NCI-H526 treated with DMSO at 0.1 percent for 48 hours (cell line): ENCODE results near the gene KRT79.

Experiments used
- DNase-seq: peaks from one replicate; lab custom pipeline; 2025; lab: John Stamatoyannopoulos, UW

KRT79 gene

DNA sequence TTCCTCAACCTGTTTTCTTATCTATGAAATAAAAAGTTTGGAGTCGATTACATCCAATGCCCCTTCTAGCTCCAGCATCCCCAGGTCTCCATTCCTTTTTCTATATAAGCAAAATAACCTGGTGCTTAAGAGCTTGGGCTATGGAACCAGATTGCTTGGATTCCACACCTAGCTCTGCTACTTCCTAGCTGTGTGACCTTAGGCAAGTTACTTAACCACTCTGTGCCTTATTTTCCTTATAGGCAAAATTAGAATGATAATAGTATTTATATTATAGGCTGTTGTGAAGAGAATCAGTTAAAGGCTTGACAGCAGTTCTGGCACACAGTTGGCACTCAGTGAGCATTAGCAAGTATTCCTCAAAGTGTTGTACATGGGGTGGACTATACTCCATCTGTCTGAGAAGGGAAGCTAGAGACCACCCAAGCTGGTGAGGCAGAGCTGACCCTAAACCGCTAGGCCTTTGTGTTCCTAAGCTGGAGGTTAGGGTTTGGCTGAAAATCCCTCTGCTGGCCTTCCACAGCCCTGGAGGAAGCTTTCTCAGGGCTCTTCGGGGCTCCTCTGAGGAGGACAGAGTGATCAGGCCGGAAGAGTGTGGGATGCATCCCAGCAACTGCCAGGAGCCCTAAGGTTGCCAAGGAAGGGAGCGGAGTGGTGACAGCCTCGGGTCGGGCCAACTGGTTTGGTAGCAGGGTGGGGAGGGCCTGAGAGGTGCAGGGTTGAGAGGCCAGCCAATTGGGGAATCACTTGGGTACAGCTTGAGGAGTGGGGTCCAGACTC is 14.2 kb downstream of the KRT79 start:
- DNase-seq: no peak

DNA sequence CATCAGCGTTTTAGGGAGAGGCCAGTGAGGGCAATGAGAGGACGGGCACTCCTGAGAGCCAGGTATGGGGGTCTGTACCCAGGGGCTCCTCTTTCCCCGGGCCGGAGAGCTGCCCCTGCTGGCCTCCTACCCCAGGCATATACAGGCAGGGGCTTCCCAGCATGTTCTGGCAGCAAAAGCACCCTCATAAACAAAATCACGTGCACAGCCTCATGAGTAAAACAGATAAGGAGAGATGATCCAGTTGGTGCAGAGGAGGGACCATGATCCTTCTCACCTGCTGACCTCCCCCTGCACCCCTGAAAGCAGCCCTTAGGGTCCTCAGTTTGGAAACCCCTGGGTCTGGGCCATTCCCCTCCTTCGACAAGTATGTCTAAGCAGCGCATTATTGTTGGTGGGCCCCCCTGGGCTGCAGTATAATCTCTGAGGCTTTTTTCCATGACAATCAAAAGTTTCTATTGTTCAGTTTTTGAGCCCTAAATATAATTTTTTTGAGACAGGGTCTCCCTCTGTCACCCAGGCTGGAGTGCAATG is 15.2 kb downstream of the KRT79 start:
- no peak for DNase-seq

- no peak for DNase-seq
Observed at GRCh38 chr12:52818388-52818787, 15.7 kb downstream of the KRT79 start.

- DNase-seq: no peak
Observed at GRCh38 chr12:52817699-52818238, 16.3 kb downstream of the KRT79 start.

GRCh38 chr12:52817003-52817698 is 17.0 kb downstream of the KRT79 start:
- no peak for DNase-seq

GRCh38 chr12:52815676-52816588 is 18.2 kb downstream of the KRT79 start:
- no peak for DNase-seq

DNA sequence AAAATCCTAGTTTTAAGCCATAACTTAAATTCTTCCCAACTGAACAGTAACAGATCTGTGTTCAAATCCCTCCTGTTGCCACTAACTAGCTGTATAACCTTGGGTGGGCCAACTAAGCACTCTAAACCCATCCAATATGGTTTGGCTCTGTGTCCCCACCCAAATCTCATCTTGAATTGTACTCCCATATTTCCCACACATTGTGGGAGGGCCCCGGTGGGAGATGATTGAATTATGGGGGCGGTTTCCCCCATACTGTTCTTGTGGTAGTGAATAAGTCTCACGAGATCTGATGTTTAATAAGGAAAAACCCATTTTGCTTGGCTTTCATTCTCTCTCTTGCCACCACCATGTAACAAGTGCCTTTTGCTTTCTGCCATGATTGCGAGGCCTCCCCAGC is 18.9 kb downstream of the KRT79 start:
- no peak for DNase-seq

DNA sequence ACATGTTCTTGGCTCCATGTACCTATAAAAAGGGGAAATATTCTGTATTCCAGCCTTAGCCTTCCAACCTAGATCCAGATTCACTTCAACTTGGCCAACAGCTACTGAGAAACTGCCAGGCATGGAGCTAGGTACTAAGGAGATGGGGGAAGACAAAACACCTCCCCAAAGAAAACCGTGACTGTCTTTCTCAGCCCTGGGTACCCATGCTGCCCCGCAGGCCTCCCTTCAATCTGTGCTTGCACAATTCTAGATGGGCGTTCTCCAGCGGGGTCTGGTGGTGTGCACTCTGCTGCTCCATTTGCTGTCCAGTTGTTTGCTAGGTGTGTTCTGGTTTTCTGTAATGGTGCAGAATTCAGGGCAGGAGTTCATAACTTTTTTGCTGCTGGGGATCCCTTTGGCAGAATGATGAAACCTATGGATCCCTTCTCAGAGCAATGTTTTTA is 19.4 kb downstream of the KRT79 start:
- DNase-seq: no peak

GRCh38 chr12:52813885-52814709 is 20.0 kb downstream of the KRT79 start, which contains the start of gene KRT4:
Gene KRT4 (minus strand): TSS chr12:52814116. CDS start chr12:52814058, 58 bp downstream.
- no peak for DNase-seq

DNA sequence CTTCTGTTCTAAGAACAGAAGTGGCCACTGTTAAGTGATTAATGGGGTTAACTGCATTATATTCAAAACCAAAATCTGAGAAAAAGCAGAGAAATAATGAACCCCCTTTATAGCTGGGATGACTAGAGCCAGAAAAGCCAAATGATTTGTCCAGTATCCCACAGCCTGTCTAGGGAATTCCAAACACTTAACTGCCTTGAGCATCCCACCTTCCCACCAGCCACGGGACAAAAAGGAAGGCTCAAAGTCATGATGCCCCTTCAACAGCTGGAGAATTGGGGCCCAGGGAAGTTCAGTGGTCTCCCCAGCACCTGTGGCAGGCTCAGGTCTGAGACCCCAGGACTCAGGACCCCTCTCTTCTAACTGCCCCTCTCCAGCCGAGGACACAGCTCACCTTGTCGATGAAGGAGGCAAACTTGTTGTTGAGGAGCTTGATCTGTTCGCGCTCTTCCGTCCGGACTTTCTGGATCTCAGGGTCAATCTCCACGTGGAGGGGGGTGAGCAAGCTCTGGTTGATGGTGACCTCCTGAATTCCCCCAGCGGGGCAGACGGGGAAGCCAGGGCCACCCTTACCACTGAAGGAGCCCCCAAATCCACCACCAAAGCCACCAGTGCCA is 20.8 kb downstream of the KRT79 start:
- no peak for DNase-seq

DNA sequence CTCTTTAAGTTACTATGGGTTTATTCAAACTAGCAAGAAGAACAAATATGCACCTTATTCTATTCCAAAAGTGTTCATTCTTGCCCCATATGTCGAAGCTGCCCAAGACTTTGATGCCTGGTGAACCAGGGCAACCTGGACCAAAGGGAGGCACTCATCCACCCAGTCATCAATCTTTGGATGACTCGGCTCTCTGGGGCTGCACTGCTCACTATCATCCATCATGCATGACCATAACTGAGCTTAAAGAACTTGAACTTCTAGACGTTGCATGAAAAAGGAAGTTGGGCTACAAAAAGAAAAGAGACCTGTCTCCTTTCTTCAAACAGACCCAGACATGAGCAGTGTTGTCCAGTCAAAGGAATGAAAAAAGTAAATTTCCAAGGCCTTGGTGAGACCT is 21.4 kb downstream of the KRT79 start:
- no peak for DNase-seq

DNA sequence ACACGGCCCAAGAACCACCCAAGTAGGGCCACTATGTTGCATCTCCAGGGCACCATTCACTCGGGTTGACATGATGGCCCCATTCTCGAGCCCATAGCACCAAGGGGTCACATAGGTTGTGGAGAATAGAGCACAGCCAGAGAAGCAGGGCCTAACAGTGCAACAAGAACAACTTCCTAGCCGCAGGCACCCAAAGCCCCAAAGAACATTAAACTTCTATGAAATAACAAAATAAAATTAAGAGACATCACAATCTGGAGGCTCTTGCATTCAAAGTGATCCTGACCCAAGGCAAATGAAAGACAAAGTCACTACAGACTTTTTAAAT is 22.1 kb downstream of the KRT79 start:
- DNase-seq: no peak

- DNase-seq: no peak
Observed at GRCh38 chr12:52811191-52812072, 22.7 kb downstream of the KRT79 start.

GRCh38 chr12:52810554-52810953 is 23.6 kb downstream of the KRT79 start:
- DNase-seq: no peak

DNA sequence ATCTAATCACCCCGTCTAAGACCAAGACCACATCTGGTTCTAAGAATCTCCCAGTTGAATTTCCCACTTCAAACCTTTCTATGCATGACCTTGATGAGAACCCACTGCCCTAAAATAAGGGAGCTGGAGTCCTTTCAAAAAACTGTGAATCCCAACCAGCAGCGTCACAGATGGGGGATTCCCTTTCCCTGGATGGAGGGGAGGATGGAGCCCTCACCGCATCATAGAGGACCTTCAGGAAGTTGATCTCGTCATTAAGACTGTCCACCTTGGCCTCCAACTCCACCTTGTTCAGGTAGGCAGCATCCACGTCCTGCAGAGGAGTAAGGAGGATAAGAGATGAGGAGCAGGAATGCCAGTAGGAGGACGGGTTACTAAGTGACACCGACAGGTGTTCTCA is 24.9 kb downstream of the KRT79 start:
- DNase-seq: no peak

DNA sequence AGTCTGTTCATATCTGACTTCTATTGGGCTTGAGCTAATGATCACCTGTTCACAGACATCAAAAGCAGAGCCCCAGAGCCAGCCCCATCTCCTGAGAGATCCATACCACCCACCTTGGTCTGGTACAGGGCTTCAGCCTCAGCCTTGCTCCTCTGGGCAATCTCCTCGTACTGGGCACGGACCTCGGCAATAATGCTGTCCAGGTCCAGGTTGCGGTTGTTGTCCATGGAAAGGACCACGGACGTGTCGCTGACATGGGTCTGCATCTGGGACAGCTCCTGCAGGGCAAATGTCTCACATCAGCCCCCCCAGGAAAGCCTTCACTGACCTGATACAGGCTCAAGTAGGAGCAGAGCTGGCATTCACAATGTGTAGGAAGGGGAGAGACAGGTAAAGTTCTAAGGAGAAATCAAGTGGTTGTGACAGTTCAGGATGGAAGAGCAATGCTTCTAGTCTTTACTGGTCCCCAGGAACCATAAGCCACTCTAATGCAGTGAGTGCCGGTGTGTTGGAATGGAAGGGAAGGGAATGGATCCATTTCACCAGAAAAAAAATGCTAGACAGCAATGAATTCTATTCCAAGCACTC is 25.4 kb downstream of the KRT79 start:
- no peak for DNase-seq

DNA sequence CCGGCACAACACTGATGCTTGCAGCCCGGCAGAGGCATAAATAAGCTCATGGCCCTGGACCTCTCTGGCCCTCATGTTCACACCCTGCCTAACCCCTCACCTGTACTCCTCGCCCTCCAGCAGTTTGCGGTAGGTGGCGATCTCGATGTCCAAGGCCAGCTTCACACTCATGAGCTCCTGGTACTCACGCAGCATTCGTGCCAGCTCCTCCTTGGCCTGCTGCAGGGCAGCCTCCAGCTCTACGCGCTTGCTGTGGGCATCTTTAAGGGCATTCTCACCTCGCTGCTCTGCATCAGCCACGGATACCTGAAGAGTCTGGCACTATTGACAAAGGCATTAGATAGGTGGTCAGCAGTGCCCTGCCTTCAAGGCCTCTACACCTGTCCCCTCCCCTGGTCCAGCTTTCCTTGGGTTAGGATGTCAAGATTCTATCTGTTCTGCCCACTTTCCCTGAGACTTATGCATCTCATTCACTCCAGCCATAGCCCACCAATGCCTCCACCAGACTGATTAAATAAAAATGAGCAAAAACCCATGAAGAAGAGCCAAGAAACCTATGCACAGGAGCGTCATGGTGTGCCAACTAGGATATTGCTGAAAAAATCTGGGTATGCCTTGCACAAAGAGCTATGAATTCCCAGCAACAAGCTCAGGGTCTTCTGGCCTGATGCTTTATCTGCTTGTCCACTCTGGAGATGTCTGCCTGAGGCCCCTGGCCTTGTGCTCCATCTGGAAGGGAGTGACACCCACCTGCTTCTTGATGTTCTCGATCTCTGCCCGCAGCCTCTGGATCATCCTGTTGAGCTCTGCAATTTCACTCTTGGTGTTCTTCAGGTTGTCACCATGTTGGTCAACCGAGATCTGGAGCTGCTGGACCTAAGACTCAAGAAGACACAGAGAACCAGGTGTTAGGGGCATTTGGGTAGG is 26.3 kb downstream of the KRT79 start:
- DNase-seq: no peak
